Measurements from ENCODE around the gene TRPV4. TPM values are rescaled to one million over a fixed set of nuclear protein-coding genes. Genes with fewer than 3 reads are reported as not detected.

The TRPV4 gene
- polyA plus RNA-seq, 1 donor from 2014 or later: not detected

DNA sequence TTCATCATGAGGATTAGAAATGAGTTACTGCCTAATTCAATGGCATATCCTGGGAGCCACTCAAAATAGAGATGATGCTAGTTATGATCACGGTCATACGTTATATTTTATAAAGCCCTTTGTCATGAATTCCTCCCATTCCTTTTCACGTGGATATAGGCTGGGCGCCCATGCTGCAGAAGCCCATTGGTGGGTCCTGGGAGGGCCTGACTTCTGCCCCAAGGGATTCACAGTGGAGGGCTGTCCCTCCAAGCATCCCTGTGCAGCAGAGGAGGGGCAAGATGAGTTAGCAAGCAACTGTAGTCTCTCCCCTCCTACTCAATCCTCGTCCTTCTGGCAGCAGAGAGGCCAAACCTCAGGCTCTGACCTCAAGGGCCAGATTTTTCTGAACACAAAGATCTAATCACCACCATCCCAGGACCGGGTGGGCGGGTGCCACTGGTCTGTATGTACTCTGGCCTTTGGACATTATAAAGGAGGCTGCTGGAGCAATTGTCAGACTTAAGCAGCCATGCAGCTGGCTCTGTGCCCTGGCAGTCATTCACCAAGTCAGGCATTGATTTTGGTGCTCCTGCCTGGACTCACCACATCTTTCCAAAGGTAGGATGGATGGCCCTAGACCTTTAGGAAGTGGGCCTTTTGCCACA, 38.6 kb upstream of the TRPV4 start:
- H3K79me2 ChIP-seq (replicated peaks; ENCODE audit: insufficient read depth, low read length): peaks cover 5% of the 10 kb centered on the region
- no peaks in the 10 kb centered on the region for H3K9me2 ChIP-seq (ENCODE audit: insufficient read depth, low read length)
- TF ChIP-seq, protein P1, sequence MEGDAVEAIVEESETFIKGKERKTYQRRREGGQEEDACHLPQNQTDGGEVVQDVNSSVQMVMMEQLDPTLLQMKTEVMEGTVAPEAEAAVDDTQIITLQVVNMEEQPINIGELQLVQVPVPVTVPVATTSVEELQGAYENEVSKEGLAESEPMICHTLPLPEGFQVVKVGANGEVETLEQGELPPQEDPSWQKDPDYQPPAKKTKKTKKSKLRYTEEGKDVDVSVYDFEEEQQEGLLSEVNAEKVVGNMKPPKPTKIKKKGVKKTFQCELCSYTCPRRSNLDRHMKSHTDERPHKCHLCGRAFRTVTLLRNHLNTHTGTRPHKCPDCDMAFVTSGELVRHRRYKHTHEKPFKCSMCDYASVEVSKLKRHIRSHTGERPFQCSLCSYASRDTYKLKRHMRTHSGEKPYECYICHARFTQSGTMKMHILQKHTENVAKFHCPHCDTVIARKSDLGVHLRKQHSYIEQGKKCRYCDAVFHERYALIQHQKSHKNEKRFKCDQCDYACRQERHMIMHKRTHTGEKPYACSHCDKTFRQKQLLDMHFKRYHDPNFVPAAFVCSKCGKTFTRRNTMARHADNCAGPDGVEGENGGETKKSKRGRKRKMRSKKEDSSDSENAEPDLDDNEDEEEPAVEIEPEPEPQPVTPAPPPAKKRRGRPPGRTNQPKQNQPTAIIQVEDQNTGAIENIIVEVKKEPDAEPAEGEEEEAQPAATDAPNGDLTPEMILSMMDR (IDR thresholded peaks at IDR 0.05; ENCODE audit: poor library complexity, severe bottlenecking): no peak
- no peak for TF ChIP-seq TAF1 (IDR thresholded peaks at IDR 0.05; ENCODE audit: low read depth)
- TF ChIP-seq SMC3 (conservative IDR thresholded peaks at IDR 0.05; ENCODE audit: poor library complexity): no peak
- no peak overlapping the region for H2AFZ ChIP-seq (ENCODE audit: low read depth, low read length)
- H3K27me3 ChIP-seq (ENCODE audit: insufficient read depth, low read depth, low read length): no peaks in the 10 kb centered on the region
- no peak overlapping the region for H3K4me2 ChIP-seq (ENCODE audit: low read length)
- no peaks in the 10 kb centered on the region for H3F3A ChIP-seq (ENCODE audit: insufficient read depth, low read length, poor library complexity, severe bottlenecking)
- H3K9me3 ChIP-seq (ENCODE audit: low read length): no peaks in the 10 kb centered on the region
- H3K4me3 ChIP-seq (ENCODE audit: low read length): no peak overlapping the region
- no peaks in the 10 kb centered on the region for H4K20me1 ChIP-seq (ENCODE audit: insufficient read depth)
- no peak overlapping the region for H3K27ac ChIP-seq (ENCODE audit: low read length)
- no peaks in the 10 kb centered on the region for H3K36me3 ChIP-seq (ENCODE audit: insufficient read depth, low read length)
- no peak overlapping the region for H3K9ac ChIP-seq (ENCODE audit: low read length)

DNA sequence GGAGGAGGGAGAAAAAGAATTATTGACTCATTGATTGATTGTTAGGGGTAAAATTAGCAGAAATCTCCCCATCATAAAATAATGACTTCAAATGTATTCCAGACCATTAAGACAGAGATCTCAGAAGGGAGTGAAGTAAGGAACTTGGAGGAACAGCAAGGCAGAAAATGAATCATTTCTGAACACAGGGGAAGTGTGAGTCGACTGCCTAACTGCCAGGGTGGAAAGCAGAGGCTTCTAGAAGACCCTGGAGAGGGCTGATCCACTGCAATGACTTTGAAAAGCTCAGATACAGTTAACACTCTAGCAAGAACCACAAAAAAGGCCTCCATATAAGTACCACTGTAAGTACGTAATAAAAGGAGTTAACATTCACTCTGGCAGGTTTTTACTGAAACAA, 37.5 kb upstream of the TRPV4 start:
- Histone ChIP-seq H3K9ac (ENCODE audit: low read length) (no peak overlapping the region), H3K36me3 (ENCODE audit: insufficient read depth, low read length) (no peaks in the 10 kb centered on the region), H3K9me3 (ENCODE audit: low read length) (no peaks in the 10 kb centered on the region), H3K4me2 (ENCODE audit: low read length) (no peak overlapping the region), H4K20me1 (ENCODE audit: insufficient read depth) (no peaks in the 10 kb centered on the region), H3F3A (ENCODE audit: insufficient read depth, low read length, poor library complexity, severe bottlenecking) (no peaks in the 10 kb centered on the region), H3K4me3 (ENCODE audit: low read length) (no peak overlapping the region), H2AFZ (ENCODE audit: low read depth, low read length) (no peak overlapping the region), H3K79me2 (replicated peaks; ENCODE audit: insufficient read depth, low read length) (peaks cover 5% of the 10 kb centered on the region), H3K27ac (ENCODE audit: low read length) (no peak overlapping the region), H3K9me2 (ENCODE audit: insufficient read depth, low read length) (no peaks in the 10 kb centered on the region), H3K27me3 (ENCODE audit: insufficient read depth, low read depth, low read length) (no peaks in the 10 kb centered on the region)
- TF ChIP-seq POLR2AphosphoS5 (IDR thresholded peaks at IDR 0.05) (no peak), EZH2 (IDR thresholded peaks at IDR 0.05; ENCODE audit: borderline replicate concordance, insufficient read depth, low read length, poor library complexity, severe bottlenecking) (no peak), MXI1 (conservative IDR thresholded peaks at IDR 0.05; ENCODE audit: poor library complexity, severe bottlenecking) (no peak), RAD21 (conservative IDR thresholded peaks at IDR 0.05) (no peak), EP300 (conservative IDR thresholded peaks at IDR 0.05; ENCODE audit: poor library complexity, severe bottlenecking) (no peak), TAF1 (IDR thresholded peaks at IDR 0.05; ENCODE audit: low read depth) (no peak), SMC3 (conservative IDR thresholded peaks at IDR 0.05; ENCODE audit: poor library complexity) (no peak)
- TF ChIP-seq, protein P1 (IDR thresholded peaks at IDR 0.05; ENCODE audit: poor library complexity, severe bottlenecking): no peak
- TF ChIP-seq, protein P2, sequence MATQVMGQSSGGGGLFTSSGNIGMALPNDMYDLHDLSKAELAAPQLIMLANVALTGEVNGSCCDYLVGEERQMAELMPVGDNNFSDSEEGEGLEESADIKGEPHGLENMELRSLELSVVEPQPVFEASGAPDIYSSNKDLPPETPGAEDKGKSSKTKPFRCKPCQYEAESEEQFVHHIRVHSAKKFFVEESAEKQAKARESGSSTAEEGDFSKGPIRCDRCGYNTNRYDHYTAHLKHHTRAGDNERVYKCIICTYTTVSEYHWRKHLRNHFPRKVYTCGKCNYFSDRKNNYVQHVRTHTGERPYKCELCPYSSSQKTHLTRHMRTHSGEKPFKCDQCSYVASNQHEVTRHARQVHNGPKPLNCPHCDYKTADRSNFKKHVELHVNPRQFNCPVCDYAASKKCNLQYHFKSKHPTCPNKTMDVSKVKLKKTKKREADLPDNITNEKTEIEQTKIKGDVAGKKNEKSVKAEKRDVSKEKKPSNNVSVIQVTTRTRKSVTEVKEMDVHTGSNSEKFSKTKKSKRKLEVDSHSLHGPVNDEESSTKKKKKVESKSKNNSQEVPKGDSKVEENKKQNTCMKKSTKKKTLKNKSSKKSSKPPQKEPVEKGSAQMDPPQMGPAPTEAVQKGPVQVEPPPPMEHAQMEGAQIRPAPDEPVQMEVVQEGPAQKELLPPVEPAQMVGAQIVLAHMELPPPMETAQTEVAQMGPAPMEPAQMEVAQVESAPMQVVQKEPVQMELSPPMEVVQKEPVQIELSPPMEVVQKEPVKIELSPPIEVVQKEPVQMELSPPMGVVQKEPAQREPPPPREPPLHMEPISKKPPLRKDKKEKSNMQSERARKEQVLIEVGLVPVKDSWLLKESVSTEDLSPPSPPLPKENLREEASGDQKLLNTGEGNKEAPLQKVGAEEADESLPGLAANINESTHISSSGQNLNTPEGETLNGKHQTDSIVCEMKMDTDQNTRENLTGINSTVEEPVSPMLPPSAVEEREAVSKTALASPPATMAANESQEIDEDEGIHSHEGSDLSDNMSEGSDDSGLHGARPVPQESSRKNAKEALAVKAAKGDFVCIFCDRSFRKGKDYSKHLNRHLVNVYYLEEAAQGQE (IDR thresholded peaks at IDR 0.05; ENCODE audit: borderline replicate concordance): no peak
